HEK293T (cell line): Measurements from ENCODE around the gene B4GALT2.

Experiments used
- CTCF ChIA-PET: fragments of 350-600 bp; formaldehyde crosslinking; extraction: SDS; loops from one replicate; lab custom pipeline; 2021; ENCODE audit warnings: antibody characterized with exemption, inconsistent platforms; lab: Yijun Ruan, JAX
- POLR2A ChIA-PET: fragments of 350-600 bp; formaldehyde crosslinking; extraction: SDS; loops from one replicate; lab custom pipeline; 2020; ENCODE audit warnings: antibody characterized with exemption, inconsistent platforms; lab: Yijun Ruan, JAX
- DNase-seq: peaks from one replicate; pipeline ENCODE4 v3.0.0; 2012; ENCODE audit warnings: mixed read lengths; ENCODE audit errors: extremely low spot score
- ARNT ChIP-seq: fragments of 450-650 bp; IDR thresholded peaks from 2 replicates; pipeline ENCODE4 v1.6.1; 2017; ENCODE audit warnings: mild to moderate bottlenecking
- BHLHE40 ChIP-seq: fragments of 450-650 bp; IDR thresholded peaks from 2 replicates; pipeline ENCODE4 v1.6.1; 2016; ENCODE audit warnings: mild to moderate bottlenecking, moderate library complexity, borderline replicate concordance
- CTBP1 ChIP-seq: fragments of 450-650 bp; IDR thresholded peaks from 2 replicates; pipeline ENCODE4 v1.6.1; 2016; ENCODE audit warnings: borderline replicate concordance
- ELF4 ChIP-seq: fragments of 450-650 bp; IDR thresholded peaks from 2 replicates; pipeline ENCODE4 v1.6.1; 2017; ENCODE audit warnings: antibody characterized with exemption
- FOXA1 ChIP-seq: fragments of 450-650 bp; IDR thresholded peaks from 2 replicates; pipeline ENCODE4 v1.6.1; 2016; ENCODE audit warnings: mild to moderate bottlenecking
- FOXK2 ChIP-seq: fragments of 450-650 bp; IDR thresholded peaks from 2 replicates; pipeline ENCODE4 v1.6.1; 2016; ENCODE audit warnings: mild to moderate bottlenecking
- FOXM1 ChIP-seq: fragments of 450-650 bp; IDR thresholded peaks from 2 replicates; pipeline ENCODE4 v1.6.1; 2017; ENCODE audit warnings: mild to moderate bottlenecking, borderline replicate concordance
- HDGF ChIP-seq: fragments of 450-650 bp; IDR thresholded peaks from 2 replicates; pipeline ENCODE4 v1.6.1; 2017; ENCODE audit warnings: antibody characterized with exemption, borderline replicate concordance
- L3MBTL2 ChIP-seq: fragments of 450-650 bp; conservative IDR thresholded peaks from 2 replicates; pipeline ENCODE4 v1.6.1; 2016; ENCODE audit warnings: mild to moderate bottlenecking
- LEF1 ChIP-seq: fragments of 450-650 bp; IDR thresholded peaks from 2 replicates; pipeline ENCODE4 v1.6.1; 2017; ENCODE audit warnings: mild to moderate bottlenecking, borderline replicate concordance
- NFRKB ChIP-seq: fragments of 450-650 bp; IDR thresholded peaks from 2 replicates; pipeline ENCODE4 v1.6.1; 2016; ENCODE audit warnings: mild to moderate bottlenecking, moderate library complexity
- PKNOX1 ChIP-seq: fragments of 450-650 bp; IDR thresholded peaks from 2 replicates; pipeline ENCODE4 v1.6.1; 2016
- SP1 ChIP-seq: fragments of 450-650 bp; IDR thresholded peaks from 2 replicates; pipeline ENCODE4 v1.6.1; 2017
- SUZ12 ChIP-seq: fragments of 450-650 bp; IDR thresholded peaks from 2 replicates; pipeline ENCODE4 v1.6.1; 2016; ENCODE audit warnings: mild to moderate bottlenecking
- TARDBP ChIP-seq: fragments of 450-650 bp; IDR thresholded peaks from 2 replicates; pipeline ENCODE4 v1.6.1; 2016
- ZNF384 ChIP-seq: fragments of 450-650 bp; IDR thresholded peaks from 2 replicates; pipeline ENCODE4 v1.6.1; 2016

B4GALT2 gene

GRCh38 chr1:43994071-43994470 is 15.1 kb downstream of the B4GALT2 start:
- DNase-seq: no peak

GRCh38 chr1:43994794-43995790 is 16.1 kb downstream of the B4GALT2 start:
- ChIA-PET POLR2A (interaction anchor here (1.1 kb wide), 1 partner anchor 19 kb away, joined by 3 read pairs; no protein-coding TSS in a partner anchor), CTCF (interaction anchor here (1.2 to 1.4 kb wide), 2 partner anchors 19 to 53 kb away, joined by 5 to 6 read pairs; no protein-coding TSS in a partner anchor)

More at GRCh38 chr1:43994071-43994470, 15.1 kb downstream of the B4GALT2 start:
- no peak for TF ChIP-seq SUZ12
- TF ChIP-seq TARDBP: no peak
- no peak for TF ChIP-seq FOXK2
- no peak for TF ChIP-seq SP1
- TF ChIP-seq BHLHE40: no peak
- TF ChIP-seq LEF1: no peak
- TF ChIP-seq ELF4: no peak
- no peak for TF ChIP-seq ARNT
- TF ChIP-seq HDGF: no peak
- TF ChIP-seq FOXM1: no peak
- no peak for TF ChIP-seq PKNOX1
- POLR2A ChIA-PET: interaction anchor here (1.1 kb wide), 1 partner anchor 18 kb away, joined by 3 read pairs; no protein-coding TSS in a partner anchor
- CTCF ChIA-PET: interaction anchor here (2.2 kb wide), 1 partner anchor 53 kb away, joined by 7 read pairs; no protein-coding TSS in a partner anchor

GRCh38 chr1:43995984-43996732 is 17.1 kb downstream of the B4GALT2 start:
- ChIA-PET CTCF (interaction anchor here (1.2 to 1.4 kb wide), 2 partner anchors 18 to 52 kb away, joined by 5 to 6 read pairs; no protein-coding TSS in a partner anchor), POLR2A (no interaction called here)
- DNase-seq: no peak
- TF ChIP-seq FOXM1 (no peak), PKNOX1 (no peak), BHLHE40 (no peak)

More at GRCh38 chr1:43994794-43995790, 16.1 kb downstream of the B4GALT2 start:
- peak; percentile 59 for DNase-seq
- TF ChIP-seq CTBP1: no peak
- TF ChIP-seq SUZ12: no peak
- no peak for TF ChIP-seq SP1
- TF ChIP-seq ARNT: no peak
- no peak for TF ChIP-seq ZNF384
- TF ChIP-seq FOXK2: no peak
- no peak for TF ChIP-seq ELF4
- TF ChIP-seq FOXA1: no peak

GRCh38 chr1:43996733-43997115 is 17.7 kb downstream of the B4GALT2 start:
- no peak for TF ChIP-seq SUZ12
- no peak for TF ChIP-seq PKNOX1
- no peak for TF ChIP-seq NFRKB
- no peak for TF ChIP-seq CTBP1
- TF ChIP-seq SP1: no peak
- TF ChIP-seq FOXK2: no peak
- TF ChIP-seq ELF4: no peak
- TF ChIP-seq BHLHE40: no peak
- TF ChIP-seq L3MBTL2: no peak
- ChIA-PET CTCF (no interaction called here), POLR2A (interaction anchor here (0.8 kb wide), 1 partner anchor 346 kb away, joined by 4 read pairs; the partner anchor contains the start of gene KDM4A)
- no peak for DNase-seq

- ChIA-PET POLR2A (interaction anchor here (0.8 to 2.0 kb wide), 2 partner anchors 22 to 347 kb away, joined by 4 to 7 read pairs; partner anchors contain the start of genes ATP6V0B and KDM4A), CTCF (no interaction called here)
- TF ChIP-seq FOXM1 (no peak), PKNOX1 (no peak), LEF1 (no peak), FOXA1 (no peak), SP1 (no peak)
- no peak for DNase-seq
These were observed 18.4 kb downstream of the B4GALT2 start for GRCh38 chr1:43997295-43997999.
